Measurements from ENCODE around the gene LRRK2. TPM values are rescaled to one million over a fixed set of nuclear protein-coding genes. Genes with fewer than 3 reads are reported as not detected.

Gene LRRK2
- total and polyA plus RNA-seq, 10 of the 15 experiments (the other 5 are each of a cell fraction or from before 2014, with no cell fraction given) = 0.80 to 32.6 (median 1.4) TPM

DNA sequence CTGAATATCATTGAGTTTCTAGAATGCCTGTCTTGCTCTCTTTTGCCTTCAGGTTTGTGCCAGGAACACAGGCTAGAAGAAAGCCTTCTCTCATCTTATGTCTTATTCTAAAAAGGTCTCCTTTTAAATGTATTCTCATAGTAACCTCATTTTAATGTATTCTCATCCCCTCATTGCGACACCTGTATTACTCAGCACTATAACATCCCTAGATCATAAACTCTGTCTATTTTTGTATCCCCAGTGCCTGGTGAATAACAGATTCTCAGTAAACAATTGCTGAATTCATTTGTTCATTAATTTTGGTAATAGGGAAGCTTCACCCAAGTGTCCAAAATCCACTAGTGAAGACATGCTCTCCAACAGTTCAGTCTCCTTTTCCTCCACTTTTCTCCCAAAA is 8.8 kb upstream of the LRRK2 start (continued):
- TF ChIP-seq, protein P1, sequence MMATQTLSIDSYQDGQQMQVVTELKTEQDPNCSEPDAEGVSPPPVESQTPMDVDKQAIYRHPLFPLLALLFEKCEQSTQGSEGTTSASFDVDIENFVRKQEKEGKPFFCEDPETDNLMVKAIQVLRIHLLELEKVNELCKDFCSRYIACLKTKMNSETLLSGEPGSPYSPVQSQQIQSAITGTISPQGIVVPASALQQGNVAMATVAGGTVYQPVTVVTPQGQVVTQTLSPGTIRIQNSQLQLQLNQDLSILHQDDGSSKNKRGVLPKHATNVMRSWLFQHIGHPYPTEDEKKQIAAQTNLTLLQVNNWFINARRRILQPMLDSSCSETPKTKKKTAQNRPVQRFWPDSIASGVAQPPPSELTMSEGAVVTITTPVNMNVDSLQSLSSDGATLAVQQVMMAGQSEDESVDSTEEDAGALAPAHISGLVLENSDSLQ (IDR thresholded peaks at IDR 0.05) = no peak
- TF ChIP-seq, protein P2, sequence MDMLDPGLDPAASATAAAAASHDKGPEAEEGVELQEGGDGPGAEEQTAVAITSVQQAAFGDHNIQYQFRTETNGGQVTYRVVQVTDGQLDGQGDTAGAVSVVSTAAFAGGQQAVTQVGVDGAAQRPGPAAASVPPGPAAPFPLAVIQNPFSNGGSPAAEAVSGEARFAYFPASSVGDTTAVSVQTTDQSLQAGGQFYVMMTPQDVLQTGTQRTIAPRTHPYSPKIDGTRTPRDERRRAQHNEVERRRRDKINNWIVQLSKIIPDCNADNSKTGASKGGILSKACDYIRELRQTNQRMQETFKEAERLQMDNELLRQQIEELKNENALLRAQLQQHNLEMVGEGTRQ (IDR thresholded peaks at IDR 0.05; ENCODE audit: borderline replicate concordance, low read depth, low read length) = no peak
- TF ChIP-seq POU2F2 (IDR thresholded peaks at IDR 0.05; ENCODE audit: borderline replicate concordance, low read depth, low read length) (no peak), CHD1 (IDR thresholded peaks at IDR 0.05; ENCODE audit: low read depth, low read length) (no peak)
- TF ChIP-seq, protein P3, sequence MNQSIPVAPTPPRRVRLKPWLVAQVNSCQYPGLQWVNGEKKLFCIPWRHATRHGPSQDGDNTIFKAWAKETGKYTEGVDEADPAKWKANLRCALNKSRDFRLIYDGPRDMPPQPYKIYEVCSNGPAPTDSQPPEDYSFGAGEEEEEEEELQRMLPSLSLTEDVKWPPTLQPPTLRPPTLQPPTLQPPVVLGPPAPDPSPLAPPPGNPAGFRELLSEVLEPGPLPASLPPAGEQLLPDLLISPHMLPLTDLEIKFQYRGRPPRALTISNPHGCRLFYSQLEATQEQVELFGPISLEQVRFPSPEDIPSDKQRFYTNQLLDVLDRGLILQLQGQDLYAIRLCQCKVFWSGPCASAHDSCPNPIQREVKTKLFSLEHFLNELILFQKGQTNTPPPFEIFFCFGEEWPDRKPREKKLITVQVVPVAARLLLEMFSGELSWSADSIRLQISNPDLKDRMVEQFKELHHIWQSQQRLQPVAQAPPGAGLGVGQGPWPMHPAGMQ (IDR thresholded peaks at IDR 0.05; ENCODE audit: borderline replicate concordance) = no peak
- TF ChIP-seq, protein P4, sequence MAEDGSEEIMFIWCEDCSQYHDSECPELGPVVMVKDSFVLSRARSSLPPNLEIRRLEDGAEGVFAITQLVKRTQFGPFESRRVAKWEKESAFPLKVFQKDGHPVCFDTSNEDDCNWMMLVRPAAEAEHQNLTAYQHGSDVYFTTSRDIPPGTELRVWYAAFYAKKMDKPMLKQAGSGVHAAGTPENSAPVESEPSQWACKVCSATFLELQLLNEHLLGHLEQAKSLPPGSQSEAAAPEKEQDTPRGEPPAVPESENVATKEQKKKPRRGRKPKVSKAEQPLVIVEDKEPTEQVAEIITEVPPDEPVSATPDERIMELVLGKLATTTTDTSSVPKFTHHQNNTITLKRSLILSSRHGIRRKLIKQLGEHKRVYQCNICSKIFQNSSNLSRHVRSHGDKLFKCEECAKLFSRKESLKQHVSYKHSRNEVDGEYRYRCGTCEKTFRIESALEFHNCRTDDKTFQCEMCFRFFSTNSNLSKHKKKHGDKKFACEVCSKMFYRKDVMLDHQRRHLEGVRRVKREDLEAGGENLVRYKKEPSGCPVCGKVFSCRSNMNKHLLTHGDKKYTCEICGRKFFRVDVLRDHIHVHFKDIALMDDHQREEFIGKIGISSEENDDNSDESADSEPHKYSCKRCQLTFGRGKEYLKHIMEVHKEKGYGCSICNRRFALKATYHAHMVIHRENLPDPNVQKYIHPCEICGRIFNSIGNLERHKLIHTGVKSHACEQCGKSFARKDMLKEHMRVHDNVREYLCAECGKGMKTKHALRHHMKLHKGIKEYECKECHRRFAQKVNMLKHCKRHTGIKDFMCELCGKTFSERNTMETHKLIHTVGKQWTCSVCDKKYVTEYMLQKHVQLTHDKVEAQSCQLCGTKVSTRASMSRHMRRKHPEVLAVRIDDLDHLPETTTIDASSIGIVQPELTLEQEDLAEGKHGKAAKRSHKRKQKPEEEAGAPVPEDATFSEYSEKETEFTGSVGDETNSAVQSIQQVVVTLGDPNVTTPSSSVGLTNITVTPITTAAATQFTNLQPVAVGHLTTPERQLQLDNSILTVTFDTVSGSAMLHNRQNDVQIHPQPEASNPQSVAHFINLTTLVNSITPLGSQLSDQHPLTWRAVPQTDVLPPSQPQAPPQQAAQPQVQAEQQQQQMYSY (CRISPR knock-in tag; IDR thresholded peaks at IDR 0.05) = no peak
